Stimulated activated naive CD8-positive, alpha-beta T cell treated with anti-CD3 and anti-CD28 coated beads, Interleukin-15, Interleukin-2, amounts not matched to agents 100 ng/mL and 50 ng/mL, for 24 hours (primary cell): ENCODE results near the gene PHIP.
"Not testable (repeated sequence)": the region's sequence is repeated elsewhere in the genome, so short reads cannot be mapped to it uniquely, and the experiment has no call there.

Source experiments
- H3K27ac Mint-ChIP-seq: one replicate; pipeline ENCODE4 v1.8.0; 2021; ENCODE audit warnings: mild to moderate bottlenecking, mixed read lengths
- H3K27me3 Mint-ChIP-seq: one replicate; pipeline ENCODE4 v1.8.0; 2021; ENCODE audit warnings: mixed read lengths
- H3K36me3 Mint-ChIP-seq: one replicate; pipeline ENCODE4 v1.8.0; 2021; ENCODE audit warnings: low read depth, mixed read lengths
- H3K4me1 Mint-ChIP-seq: one replicate; pipeline ENCODE4 v1.8.0; 2021; ENCODE audit warnings: low read depth, mixed read lengths
- H3K4me3 Mint-ChIP-seq: one replicate; pipeline ENCODE4 v1.8.0; 2021; ENCODE audit warnings: mild to moderate bottlenecking, mixed read lengths
- H3K9me3 Mint-ChIP-seq: one replicate; pipeline ENCODE4 v1.8.0; 2021; ENCODE audit warnings: mixed read lengths

Gene PHIP

GRCh38 chr6:78896227-78896626 lies 181.8 kb downstream of the PHIP start:
- peaks cover under 1% of the 10 kb centered on the region for H3K36me3 Mint-ChIP-seq
- H3K27me3 Mint-ChIP-seq = no peaks in the 10 kb centered on the region
- H3K27ac Mint-ChIP-seq = no peak overlapping the region
- no peaks in the 10 kb centered on the region for H3K9me3 Mint-ChIP-seq
- H3K4me3 Mint-ChIP-seq = no peak overlapping the region
- H3K4me1 Mint-ChIP-seq = no peaks in the 10 kb centered on the region

GRCh38 chr6:78889901-78890300 lies 188.2 kb downstream of the PHIP start:
- not testable (repeated sequence) for H3K9me3 Mint-ChIP-seq, H3K27ac Mint-ChIP-seq, H3K4me3 Mint-ChIP-seq, H3K27me3 Mint-ChIP-seq, H3K4me1 Mint-ChIP-seq
- peaks cover 33% of the 10 kb centered on the region for H3K36me3 Mint-ChIP-seq
